ENCODE data around the gene COL7A1. TPM values are rescaled to one million over a fixed set of nuclear protein-coding genes. Genes with fewer than 3 reads are reported as not detected.
A peak's percentile ranks its signal among the peaks of the same experiment; 100 is the strongest.

COL7A1 gene
- total RNA-seq, 4 donors from 2014 or later = 3.1 to 15.7 (median 15.0) TPM

GRCh38 chr3:48567500-48567899 lies 27.6 kb downstream of the COL7A1 start:
- peaks cover 0 to 4% (median 0%) of the 10 kb centered on the region in 3 donors for H3K36me3 ChIP-seq
- H3K4me1 ChIP-seq = peaks cover 0 to 38% (median 10%) of the 10 kb centered on the region in 4 donors
- H3K4me3 ChIP-seq = no peak overlapping the region
- TF ChIP-seq POLR2A (IDR thresholded peaks at IDR 0.05) (no peak), EP300 (IDR thresholded peaks at IDR 0.05) (no peak), CTCF (IDR thresholded peaks at IDR 0.05) (no peak)
- no peak overlapping the region for H3K27ac ChIP-seq
- no peaks in the 10 kb centered on the region for H3K27me3 ChIP-seq
- no peak for DNase-seq (ENCODE audit: low spot score in 2 of 2)
- H3K9me3 ChIP-seq = no peaks in the 10 kb centered on the region
- 88 to 92% methylated on average over 11 of the region's 11 CpGs for WGBS, 2 donors

- Histone ChIP-seq H3K4me1 (peaks cover 0 to 38% (median 10%) of the 10 kb centered on the region in 4 donors), H3K27me3 (no peaks in the 10 kb centered on the region), H3K27ac (no peak overlapping the region), H3K36me3 (peaks cover 0 to 4% (median 0%) of the 10 kb centered on the region in 3 donors), H3K9me3 (no peaks in the 10 kb centered on the region), H3K4me3 (no peak overlapping the region)
- no peak for DNase-seq (ENCODE audit: low spot score in 2 of 2)
- TF ChIP-seq CTCF (IDR thresholded peaks at IDR 0.05) (no peak), EP300 (IDR thresholded peaks at IDR 0.05) (no peak), POLR2A (IDR thresholded peaks at IDR 0.05) (no peak)
- WGBS, 2 donors = 83 to 87% methylated on average over 5 of the region's 5 CpGs
These were observed 28.0 kb downstream of the COL7A1 start for GRCh38 chr3:48567090-48567489.

- no peak for DNase-seq (ENCODE audit: low spot score in 2 of 2)
- Histone ChIP-seq H3K4me3 (no peak overlapping the region), H3K36me3 (peaks cover 0 to 4% (median 0%) of the 10 kb centered on the region in 3 donors), H3K27ac (peak overlapping the region in 2 of 4 donors; percentile 84 to 92), H3K9me3 (no peaks in the 10 kb centered on the region), H3K27me3 (no peaks in the 10 kb centered on the region), H3K4me1 (peaks cover 0 to 41% (median 10%) of the 10 kb centered on the region in 4 donors)
- no peak for TF ChIP-seq CTCF (IDR thresholded peaks at IDR 0.05)
- WGBS, 2 donors = 87 to 90% methylated on average over 6 to 9 of the region's 9 CpGs
These were observed 28.7 kb downstream of the COL7A1 start for GRCh38 chr3:48566401-48566760.

- no peaks in the 10 kb centered on the region for H3K9me3 ChIP-seq
- DNase-seq (ENCODE audit: low spot score in 2 of 2) = no peak
- no peak for TF ChIP-seq POLR2A (IDR thresholded peaks at IDR 0.05)
- no peak for TF ChIP-seq EP300 (IDR thresholded peaks at IDR 0.05)
- TF ChIP-seq CTCF (IDR thresholded peaks at IDR 0.05) = no peak
- no peak overlapping the region for H3K4me3 ChIP-seq
- no peaks in the 10 kb centered on the region for H3K27me3 ChIP-seq
- peaks cover 0 to 47% (median 12%) of the 10 kb centered on the region in 4 donors for H3K4me1 ChIP-seq
- peaks cover 0 to 4% (median 0%) of the 10 kb centered on the region in 3 donors for H3K36me3 ChIP-seq
- H3K27ac ChIP-seq = peak overlapping the region in 2 of 4 donors; percentile 84 to 92
- 49% methylated on average over 7 of the region's 7 CpGs for WGBS, 2 donors
These were observed 29.3 kb downstream of the COL7A1 start for GRCh38 chr3:48565591-48566400.

GRCh38 chr3:48565186-48565585 lies 29.9 kb downstream of the COL7A1 start:
- no peak for TF ChIP-seq CTCF (IDR thresholded peaks at IDR 0.05)
- no peak for TF ChIP-seq EP300 (IDR thresholded peaks at IDR 0.05)
- no peak for TF ChIP-seq POLR2A (IDR thresholded peaks at IDR 0.05)
- 82 to 86% methylated on average over 9 to 11 of the region's 11 CpGs for WGBS, 2 donors
- Histone ChIP-seq H3K9me3 (no peaks in the 10 kb centered on the region), H3K4me3 (no peak overlapping the region), H3K36me3 (no peaks in the 10 kb centered on the region), H3K4me1 (peaks cover 0 to 53% (median 18%) of the 10 kb centered on the region in 4 donors), H3K27ac (peak overlapping the region in 2 of 4 donors; percentile 84 to 92), H3K27me3 (no peaks in the 10 kb centered on the region)
- DNase-seq (ENCODE audit: low spot score in 2 of 2) = no peak

All from tibial nerve (tissue), 4 donors.